Esophagus muscularis mucosa (tissue), 4 donors: ENCODE results near the gene PAK5. TPM values are rescaled to one million over a fixed set of nuclear protein-coding genes. Genes with fewer than 3 reads are reported as not detected.

Experiments
- DNase-seq: peaks from one replicate; pipeline ENCODE4 v3.0.0-alpha.2; 2017; ENCODE audit errors: extremely low spot score
- H3K27ac ChIP-seq, 4 donors: fragments of 200-600 bp; sonication (generic); replicated peaks in 1 of 4; 1 replicate in 3 of 4; 2 replicates in 1 of 4; pipeline ENCODE4 v1.5.1; 2016 to 2019; ENCODE audit warnings: mild to moderate bottlenecking in 1 of 4
- H3K27me3 ChIP-seq, 4 donors: fragments of 200-600 bp; sonication (generic); one replicate each; pipeline versions ENCODE4 v1.5.1 to v1.6.0; 2016 to 2019
- H3K36me3 ChIP-seq, 4 donors: fragments of 200-600 bp; sonication (generic); one replicate each; pipeline ENCODE4 v1.5.1; 2016 to 2019
- H3K4me1 ChIP-seq, 4 donors: fragments of 200-600 bp; sonication (generic); one replicate each; pipeline ENCODE4 v1.5.1; 2016 to 2019
- H3K4me3 ChIP-seq, 4 donors: fragments of 200-600 bp; sonication (generic); 1 replicate in 2 of 4; 2 replicates in 2 of 4; pipeline ENCODE4 v1.5.1; 2016 to 2019; ENCODE audit warnings: mild to moderate bottlenecking in 4 of 4, moderate library complexity in 1 of 4
- H3K9me3 ChIP-seq, 4 donors: fragments of 200-600 bp; sonication (generic); 1 replicate in 3 of 4; 2 replicates in 1 of 4; pipeline ENCODE4 v1.5.1; 2016 to 2019
- CTCF ChIP-seq, 3 experiments: fragments of 200-600 bp in 2 of 3; fragments of 450-650 bp in 1 of 3; sonication (generic) in 2 of 3; IDR thresholded peaks; one replicate each; pipeline ENCODE4 v1.5.1; 2017 to 2019; ENCODE audit warnings: antibody characterized with exemption in 3 of 3, mild to moderate bottlenecking in 2 of 3, moderate library complexity in 1 of 3
- EP300 ChIP-seq: sonication (generic); formaldehyde crosslinking; IDR thresholded peaks from one replicate; pipeline ENCODE4 v1.6.1; 2017; ENCODE audit warnings: antibody characterized with exemption
- POLR2A ChIP-seq: fragments of 450-650 bp; IDR thresholded peaks from one replicate; pipeline ENCODE4 v1.6.1; 2017; ENCODE audit warnings: antibody characterized with exemption, moderate library complexity, mild to moderate bottlenecking, low read depth
- POLR2AphosphoS5 ChIP-seq, 2 donors: sonication (generic); formaldehyde crosslinking; IDR thresholded peaks; one replicate each; pipeline ENCODE4 v1.6.1; 2017; ENCODE audit warnings: antibody characterized with exemption in 2 of 2
- WGBS: methylation state at CpG from one replicate; pipeline ENCODE4 v1.1.5; 2018; 5-methylcytosine and 5-hydroxymethylcytosine counted together
- intact Hi-C: fragments of 100-400 bp; cut with DNase I; formaldehyde crosslinking; loops from one replicate; pipeline ENCODE4 v1.15.1; 2023
- total RNA-seq, 4 donors: library from RNA; depleted of rRNA; stranded (reverse); fragments of >200 nt; gene quantifications; one replicate each; pipeline versions ENCODE4 v1.1.0 to v1.2.1, GENCODE V29; 2016

PAK5 gene
- total RNA-seq, 4 donors from 2014 or later: 0.06 to 0.42 (median 0.20) TPM

- H3K9me3 ChIP-seq: no peaks in the 10 kb centered on the region
- TF ChIP-seq POLR2A (no peak), EP300 (no peak), CTCF (IDR thresholded peaks at IDR 0.05) (no peak), POLR2AphosphoS5 (IDR thresholded peaks at IDR 0.05) (no peak)
- peaks cover 0 to 34% (median 20%) of the 10 kb centered on the region in 4 donors for H3K4me1 ChIP-seq
- no peak overlapping the region for H3K4me3 ChIP-seq
- intact Hi-C loops: no loop called here
- no peaks in the 10 kb centered on the region for H3K27me3 ChIP-seq
- no peak for DNase-seq
- no peak overlapping the region for H3K27ac ChIP-seq
- H3K36me3 ChIP-seq: no peaks in the 10 kb centered on the region
Measured at GRCh38 chr20:9685011-9685410, 153.9 kb downstream of the PAK5 start.

GRCh38 chr20:9677100-9677623, 161.7 kb downstream of the PAK5 start:
- H3K27ac ChIP-seq: no peak overlapping the region
- WGBS: 85% methylated on average over 3 of the region's 3 CpGs
- H3K9me3 ChIP-seq: no peaks in the 10 kb centered on the region
- H3K36me3 ChIP-seq: no peaks in the 10 kb centered on the region
- DNase-seq: no peak
- intact Hi-C loops: no loop called here
- TF ChIP-seq EP300: no peak
- no peak for TF ChIP-seq POLR2A
- TF ChIP-seq CTCF (IDR thresholded peaks at IDR 0.05): no peak
- no peak for TF ChIP-seq POLR2AphosphoS5 (IDR thresholded peaks at IDR 0.05)
- no peaks in the 10 kb centered on the region for H3K27me3 ChIP-seq
- H3K4me3 ChIP-seq: no peak overlapping the region
- no peaks in the 10 kb centered on the region for H3K4me1 ChIP-seq

- H3K27ac ChIP-seq: no peak overlapping the region
- no peak overlapping the region for H3K4me3 ChIP-seq
- intact Hi-C loops: no loop called here
- TF ChIP-seq EP300 (no peak), POLR2AphosphoS5 (IDR thresholded peaks at IDR 0.05) (no peak), POLR2A (no peak)
- H3K27me3 ChIP-seq: no peaks in the 10 kb centered on the region
- no peak for DNase-seq
- no peaks in the 10 kb centered on the region for H3K4me1 ChIP-seq
- no peaks in the 10 kb centered on the region for H3K9me3 ChIP-seq
- H3K36me3 ChIP-seq: no peaks in the 10 kb centered on the region
Measured at GRCh38 chr20:9672981-9673380, 165.9 kb downstream of the PAK5 start.

GRCh38 chr20:9672027-9672426, 166.8 kb downstream of the PAK5 start:
- intact Hi-C loops: no loop called here
- Histone ChIP-seq H3K4me3 (no peak overlapping the region), H3K27me3 (no peaks in the 10 kb centered on the region), H3K36me3 (no peaks in the 10 kb centered on the region), H3K9me3 (no peaks in the 10 kb centered on the region), H3K4me1 (no peaks in the 10 kb centered on the region), H3K27ac (no peak overlapping the region)
- WGBS: 86% methylated on average over 2 of the region's 2 CpGs
- no peak for DNase-seq
- TF ChIP-seq POLR2A: no peak

GRCh38 chr20:9668381-9668780, 170.5 kb downstream of the PAK5 start:
- intact Hi-C loops: no loop called here
- H3K27me3 ChIP-seq: no peaks in the 10 kb centered on the region
- no peak for DNase-seq
- H3K4me3 ChIP-seq: no peak overlapping the region
- TF ChIP-seq POLR2AphosphoS5 (IDR thresholded peaks at IDR 0.05) (no peak), CTCF (IDR thresholded peaks at IDR 0.05) (no peak), EP300 (no peak), POLR2A (no peak)
- H3K9me3 ChIP-seq: no peaks in the 10 kb centered on the region
- WGBS: 68% methylated on average over 4 of the region's 4 CpGs
- no peak overlapping the region for H3K27ac ChIP-seq
- no peaks in the 10 kb centered on the region for H3K36me3 ChIP-seq
- no peaks in the 10 kb centered on the region for H3K4me1 ChIP-seq

GRCh38 chr20:9663423-9663822, 175.5 kb downstream of the PAK5 start:
- Histone ChIP-seq H3K36me3 (no peaks in the 10 kb centered on the region), H3K9me3 (no peaks in the 10 kb centered on the region), H3K27ac (no peak overlapping the region), H3K4me1 (no peaks in the 10 kb centered on the region), H3K4me3 (no peak overlapping the region), H3K27me3 (peaks cover 0 to 4% (median 0%) of the 10 kb centered on the region in 4 donors)
- WGBS: 77% methylated on average over 3 of the region's 3 CpGs
- TF ChIP-seq POLR2AphosphoS5 (IDR thresholded peaks at IDR 0.05) (no peak), EP300 (no peak), CTCF (IDR thresholded peaks at IDR 0.05) (no peak), POLR2A (no peak)
- intact Hi-C loops: no loop called here
- no peak for DNase-seq
